ENCODE data around the gene CASP9. TPM values are rescaled to one million over a fixed set of nuclear protein-coding genes. Genes with fewer than 3 reads are reported as not detected.

Gene CASP9
- total RNA-seq (2014; rRNA removed; shearing (Covaris generic)) = 14.7 and 17.1 TPM in 2 replicates
- 12.9 and 18.9 TPM in 2 replicates for polyA plus RNA-seq (2015; cell fraction: cytosol; rRNA removed)
- 13.4 and 14.6 TPM in 2 replicates for polyA plus RNA-seq (2015; cell fraction: nucleus; rRNA removed)

- in situ Hi-C loops (cut with HindIII; ENCODE audit: low pct_unique_long_range_greater_than_20kb, low sequenced_read_pairs) = no loop called here
- no peak for DNase-seq (ENCODE audit: low read depth, low spot score)
These were observed at the start of gene CASP9 for GRCh38 chr1:15524021-15524282. CASP9 (minus strand) TSS chr1:15524215; CDS start chr1:15524200, 15 bp downstream.

GRCh38 chr1:15573477-15573876, 49.5 kb upstream of the CASP9 start:
- in situ Hi-C loops (cut with HindIII; ENCODE audit: low pct_unique_long_range_greater_than_20kb, low sequenced_read_pairs) = no loop called here

GRCh38 chr1:15571266-15571665, 47.3 kb upstream of the CASP9 start:
- in situ Hi-C loops (cut with HindIII; ENCODE audit: low pct_unique_long_range_greater_than_20kb, low sequenced_read_pairs) = no loop called here
- DNase-seq (ENCODE audit: low read depth, low spot score) = no peak

More at GRCh38 chr1:15573477-15573876, 49.5 kb upstream of the CASP9 start:
- DNase-seq (ENCODE audit: low read depth, low spot score) = no peak

- no peak for DNase-seq (ENCODE audit: low read depth, low spot score)
- in situ Hi-C loops (cut with HindIII; ENCODE audit: low pct_unique_long_range_greater_than_20kb, low sequenced_read_pairs) = no loop called here
These were observed 46.8 kb upstream of the CASP9 start for GRCh38 chr1:15570861-15571260.

GRCh38 chr1:15568387-15569073, 44.5 kb upstream of the CASP9 start:
- in situ Hi-C loops (cut with HindIII; ENCODE audit: low pct_unique_long_range_greater_than_20kb, low sequenced_read_pairs) = no loop called here
- no peak for DNase-seq (ENCODE audit: low read depth, low spot score)

GRCh38 chr1:15559189-15559810, 35.3 kb upstream of the CASP9 start:
- DNase-seq (ENCODE audit: low read depth, low spot score) = no peak
- in situ Hi-C loops (cut with HindIII; ENCODE audit: low pct_unique_long_range_greater_than_20kb, low sequenced_read_pairs) = no loop called here

- DNase-seq (ENCODE audit: low read depth, low spot score) = no peak
- in situ Hi-C loops (cut with HindIII; ENCODE audit: low pct_unique_long_range_greater_than_20kb, low sequenced_read_pairs) = no loop called here
These were observed 34.5 kb upstream of the CASP9 start for GRCh38 chr1:15558516-15558915.

GRCh38 chr1:15557594-15557993, 33.6 kb upstream of the CASP9 start:
- no peak for DNase-seq (ENCODE audit: low read depth, low spot score)
- in situ Hi-C loops (cut with HindIII; ENCODE audit: low pct_unique_long_range_greater_than_20kb, low sequenced_read_pairs) = no loop called here

- in situ Hi-C loops (cut with HindIII; ENCODE audit: low pct_unique_long_range_greater_than_20kb, low sequenced_read_pairs) = no loop called here
- DNase-seq (ENCODE audit: low read depth, low spot score) = no peak
These were observed 33.0 kb upstream of the CASP9 start for GRCh38 chr1:15557008-15557407.

- in situ Hi-C loops (cut with HindIII; ENCODE audit: low pct_unique_long_range_greater_than_20kb, low sequenced_read_pairs) = no loop called here
- no peak for DNase-seq (ENCODE audit: low read depth, low spot score)
These were observed 26.6 kb upstream of the CASP9 start for GRCh38 chr1:15550573-15550972.

- no peak for DNase-seq (ENCODE audit: low read depth, low spot score)
- in situ Hi-C loops (cut with HindIII; ENCODE audit: low pct_unique_long_range_greater_than_20kb, low sequenced_read_pairs) = no loop called here
These were observed 22.6 kb upstream of the CASP9 start for GRCh38 chr1:15546641-15547040.

GRCh38 chr1:15543589-15544568, 19.9 kb upstream of the CASP9 start:
- in situ Hi-C loops (cut with HindIII; ENCODE audit: low pct_unique_long_range_greater_than_20kb, low sequenced_read_pairs) = no loop called here
- no peak for DNase-seq (ENCODE audit: low read depth, low spot score)

- in situ Hi-C loops (cut with HindIII; ENCODE audit: low pct_unique_long_range_greater_than_20kb, low sequenced_read_pairs) = no loop called here
These were observed 19.2 kb upstream of the CASP9 start for GRCh38 chr1:15543251-15543588.

GRCh38 chr1:15542388-15543250, 18.6 kb upstream of the CASP9 start:
- in situ Hi-C loops (cut with HindIII; ENCODE audit: low pct_unique_long_range_greater_than_20kb, low sequenced_read_pairs) = no loop called here
- DNase-seq (ENCODE audit: low read depth, low spot score) = no peak

More at GRCh38 chr1:15543251-15543588, 19.2 kb upstream of the CASP9 start:
- no peak for DNase-seq (ENCODE audit: low read depth, low spot score)

GRCh38 chr1:15541231-15541792, 17.3 kb upstream of the CASP9 start:
- in situ Hi-C loops (cut with HindIII; ENCODE audit: low pct_unique_long_range_greater_than_20kb, low sequenced_read_pairs) = no loop called here
- no peak for DNase-seq (ENCODE audit: low read depth, low spot score)

GRCh38 chr1:15540186-15540585, 16.2 kb upstream of the CASP9 start:
- DNase-seq (ENCODE audit: low read depth, low spot score) = no peak
- in situ Hi-C loops (cut with HindIII; ENCODE audit: low pct_unique_long_range_greater_than_20kb, low sequenced_read_pairs) = no loop called here

GRCh38 chr1:15538771-15539170, 14.8 kb upstream of the CASP9 start:
- no peak for DNase-seq (ENCODE audit: low read depth, low spot score)
- in situ Hi-C loops (cut with HindIII; ENCODE audit: low pct_unique_long_range_greater_than_20kb, low sequenced_read_pairs) = no loop called here

Measured in SK-MEL-5 (cell line).